ENCODE measurements around the gene GRAMD1B. TPM values are rescaled to one million over a fixed set of nuclear protein-coding genes. Genes with fewer than 3 reads are reported as not detected.

The GRAMD1B gene
- total and polyA plus RNA-seq, 2 donors (not counting 1 experiment from before 2014, with no cell fraction given), result 0.83 to 1.5 TPM

DNA sequence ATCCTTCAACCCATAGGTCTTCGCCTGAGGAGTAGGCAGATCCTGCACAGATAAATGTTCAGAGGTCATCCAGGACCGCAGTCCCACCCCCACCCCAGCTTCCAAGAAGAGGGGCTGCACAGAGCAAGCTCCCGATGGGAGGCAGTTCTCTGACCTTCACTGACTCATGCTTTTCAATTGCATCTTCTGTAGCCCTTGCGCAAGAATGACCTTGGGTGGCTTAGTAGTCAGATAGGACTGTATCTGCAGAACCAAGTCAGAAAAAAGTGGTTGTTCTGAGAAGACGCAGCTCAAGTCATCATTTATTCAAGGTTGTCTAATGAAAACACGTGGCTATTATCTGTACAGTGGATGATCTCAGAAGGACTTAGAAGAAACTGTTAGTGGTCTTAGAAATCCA, 16.4 kb upstream of the GRAMD1B start:
- no peak overlapping the region for H3K4me3 ChIP-seq (replicated peaks in 1 of 4; ENCODE audit: control extremely low read depth in 1 of 4, insufficient read depth in 1 of 4, low read depth in 3 of 4, low read length in 4 of 4)
- no peaks in the 10 kb centered on the region for H3K27me3 ChIP-seq (ENCODE audit: control insufficient read depth, insufficient read depth, low read length)
- H4K20me1 ChIP-seq (ENCODE audit: control insufficient read depth, extremely low read depth, insufficient read depth, low read length), result no peaks in the 10 kb centered on the region
- H2AFZ ChIP-seq (ENCODE audit: low read length), result no peak overlapping the region
- no peak for DNase-seq (ENCODE audit: low read depth in 2 of 2)
- H3K4me2 ChIP-seq (ENCODE audit: extremely low read depth, insufficient read depth, low read length), result no peak overlapping the region
- no peak for TF ChIP-seq EZH2 (IDR thresholded peaks at IDR 0.05; ENCODE audit: low read length, missing control alignments)
- TF ChIP-seq, protein P1, sequence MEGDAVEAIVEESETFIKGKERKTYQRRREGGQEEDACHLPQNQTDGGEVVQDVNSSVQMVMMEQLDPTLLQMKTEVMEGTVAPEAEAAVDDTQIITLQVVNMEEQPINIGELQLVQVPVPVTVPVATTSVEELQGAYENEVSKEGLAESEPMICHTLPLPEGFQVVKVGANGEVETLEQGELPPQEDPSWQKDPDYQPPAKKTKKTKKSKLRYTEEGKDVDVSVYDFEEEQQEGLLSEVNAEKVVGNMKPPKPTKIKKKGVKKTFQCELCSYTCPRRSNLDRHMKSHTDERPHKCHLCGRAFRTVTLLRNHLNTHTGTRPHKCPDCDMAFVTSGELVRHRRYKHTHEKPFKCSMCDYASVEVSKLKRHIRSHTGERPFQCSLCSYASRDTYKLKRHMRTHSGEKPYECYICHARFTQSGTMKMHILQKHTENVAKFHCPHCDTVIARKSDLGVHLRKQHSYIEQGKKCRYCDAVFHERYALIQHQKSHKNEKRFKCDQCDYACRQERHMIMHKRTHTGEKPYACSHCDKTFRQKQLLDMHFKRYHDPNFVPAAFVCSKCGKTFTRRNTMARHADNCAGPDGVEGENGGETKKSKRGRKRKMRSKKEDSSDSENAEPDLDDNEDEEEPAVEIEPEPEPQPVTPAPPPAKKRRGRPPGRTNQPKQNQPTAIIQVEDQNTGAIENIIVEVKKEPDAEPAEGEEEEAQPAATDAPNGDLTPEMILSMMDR (conservative IDR thresholded peaks at IDR 0.05 in 1 of 2, IDR thresholded peaks at IDR 0.05 in 1 of 2; ENCODE audit: low read depth in 1 of 2, low read length in 2 of 2), result no peak
- H3K36me3 ChIP-seq (ENCODE audit: control insufficient read depth, insufficient read depth, low read length), result no peaks in the 10 kb centered on the region
- no peaks in the 10 kb centered on the region for H3K79me2 ChIP-seq (ENCODE audit: control insufficient read depth, insufficient read depth, low read length)
- no peak overlapping the region for H3K9ac ChIP-seq (ENCODE audit: insufficient read depth, low read length)
- H3K4me1 ChIP-seq (ENCODE audit: control insufficient read depth, extremely low read depth, insufficient read depth, low read length), result no peaks in the 10 kb centered on the region
- H3K27ac ChIP-seq (ENCODE audit: insufficient read depth, low read length), result no peak overlapping the region
- H3K9me3 ChIP-seq (ENCODE audit: control insufficient read depth, insufficient read depth, low read depth, low read length), result no peaks in the 10 kb centered on the region

DNA sequence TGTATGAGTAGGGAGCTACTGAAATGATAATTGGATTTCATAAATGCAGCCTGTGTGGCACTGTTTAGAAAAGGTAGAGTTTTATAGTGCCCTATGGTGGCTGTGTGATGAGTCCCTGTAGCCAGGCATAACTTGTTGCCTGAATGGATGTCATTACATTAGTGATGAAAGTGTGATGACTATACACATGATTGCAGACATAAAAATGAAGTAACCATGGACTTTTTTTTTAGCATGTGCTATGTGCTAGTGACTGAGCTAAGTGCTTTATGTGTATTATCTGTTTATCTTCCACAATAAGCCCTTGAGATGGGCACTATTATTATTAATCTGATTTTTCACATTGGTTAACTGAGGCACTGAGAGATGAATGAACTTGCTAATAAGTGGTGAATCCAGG, 13.5 kb upstream of the GRAMD1B start:
- Histone ChIP-seq H2AFZ (ENCODE audit: low read length) (no peak overlapping the region), H4K20me1 (ENCODE audit: control insufficient read depth, extremely low read depth, insufficient read depth, low read length) (no peaks in the 10 kb centered on the region), H3K36me3 (ENCODE audit: control insufficient read depth, insufficient read depth, low read length) (no peaks in the 10 kb centered on the region), H3K4me2 (ENCODE audit: extremely low read depth, insufficient read depth, low read length) (no peak overlapping the region), H3K79me2 (ENCODE audit: control insufficient read depth, insufficient read depth, low read length) (no peaks in the 10 kb centered on the region), H3K9me3 (ENCODE audit: control insufficient read depth, insufficient read depth, low read depth, low read length) (no peaks in the 10 kb centered on the region), H3K27ac (ENCODE audit: insufficient read depth, low read length) (no peak overlapping the region), H3K4me1 (ENCODE audit: control insufficient read depth, extremely low read depth, insufficient read depth, low read length) (no peaks in the 10 kb centered on the region), H3K9ac (ENCODE audit: insufficient read depth, low read length) (no peak overlapping the region), H3K27me3 (ENCODE audit: control insufficient read depth, insufficient read depth, low read length) (peaks cover 5% of the 10 kb centered on the region), H3K4me3 (replicated peaks in 1 of 4; ENCODE audit: control extremely low read depth in 1 of 4, insufficient read depth in 1 of 4, low read depth in 3 of 4, low read length in 4 of 4) (no peak overlapping the region)
- no peak for TF ChIP-seq EZH2 (IDR thresholded peaks at IDR 0.05; ENCODE audit: low read length, missing control alignments)
- TF ChIP-seq, protein P1 (conservative IDR thresholded peaks at IDR 0.05 in 1 of 2, IDR thresholded peaks at IDR 0.05 in 1 of 2; ENCODE audit: low read depth in 1 of 2, low read length in 2 of 2), result no peak
- DNase-seq (ENCODE audit: low read depth in 2 of 2), result no peak

DNA sequence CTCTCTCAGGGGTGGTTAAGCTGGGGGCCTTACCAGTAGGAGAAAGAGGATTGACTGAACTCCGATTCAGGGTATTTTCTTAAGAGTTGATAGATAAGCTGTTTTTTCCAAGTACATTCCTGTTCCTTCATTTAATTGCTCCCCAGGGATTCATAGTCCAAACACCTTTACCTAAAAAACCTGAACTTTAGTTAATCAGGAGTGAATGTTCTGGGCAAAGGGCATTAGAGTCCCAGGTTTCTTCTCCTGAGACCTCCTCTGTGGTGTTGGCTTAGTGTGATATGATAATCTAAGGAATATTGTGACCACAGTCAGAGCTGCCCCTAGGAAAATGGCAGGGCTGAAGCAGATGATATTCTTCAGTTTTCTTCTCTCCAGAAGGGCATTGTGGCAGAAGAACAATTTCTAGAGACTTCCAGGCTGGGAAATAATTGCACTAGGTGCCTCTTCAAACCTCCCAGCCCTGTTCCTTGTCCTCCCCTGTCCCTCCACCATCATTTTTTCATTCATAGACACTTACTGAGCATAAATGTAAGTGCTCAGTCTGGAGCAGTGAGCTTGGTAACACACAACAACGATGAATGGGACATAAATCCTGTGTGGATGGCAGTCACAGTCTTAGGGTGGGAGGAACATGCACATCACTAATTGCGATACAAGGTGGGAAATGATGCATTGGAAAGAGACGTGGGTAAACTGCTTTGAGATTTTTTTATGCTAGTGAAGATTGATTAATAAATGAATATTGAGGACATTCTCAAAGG, 11.5 kb upstream of the GRAMD1B start:
- TF ChIP-seq, protein P1 (conservative IDR thresholded peaks at IDR 0.05 in 1 of 2, IDR thresholded peaks at IDR 0.05 in 1 of 2; ENCODE audit: low read depth in 1 of 2, low read length in 2 of 2), result no peak
- no peak for TF ChIP-seq EZH2 (IDR thresholded peaks at IDR 0.05; ENCODE audit: low read length, missing control alignments)
- no peak for DNase-seq (ENCODE audit: low read depth in 2 of 2)
- Histone ChIP-seq H3K27ac (ENCODE audit: insufficient read depth, low read length) (no peak overlapping the region), H3K79me2 (ENCODE audit: control insufficient read depth, insufficient read depth, low read length) (no peaks in the 10 kb centered on the region), H3K9me3 (ENCODE audit: control insufficient read depth, insufficient read depth, low read depth, low read length) (no peaks in the 10 kb centered on the region), H3K4me3 (replicated peaks in 1 of 4; ENCODE audit: control extremely low read depth in 1 of 4, insufficient read depth in 1 of 4, low read depth in 3 of 4, low read length in 4 of 4) (no peak overlapping the region), H3K9ac (ENCODE audit: insufficient read depth, low read length) (no peak overlapping the region), H3K36me3 (ENCODE audit: control insufficient read depth, insufficient read depth, low read length) (no peaks in the 10 kb centered on the region), H2AFZ (ENCODE audit: low read length) (no peak overlapping the region), H4K20me1 (ENCODE audit: control insufficient read depth, extremely low read depth, insufficient read depth, low read length) (no peaks in the 10 kb centered on the region), H3K4me1 (ENCODE audit: control insufficient read depth, extremely low read depth, insufficient read depth, low read length) (no peaks in the 10 kb centered on the region), H3K4me2 (ENCODE audit: extremely low read depth, insufficient read depth, low read length) (no peak overlapping the region), H3K27me3 (ENCODE audit: control insufficient read depth, insufficient read depth, low read length) (peaks cover 8% of the 10 kb centered on the region)

Measured in fibroblast of lung (primary cell).